ENCODE data around the gene FA2H. TPM values are rescaled to one million over a fixed set of nuclear protein-coding genes. Genes with fewer than 3 reads are reported as not detected.

Gene FA2H
- total and polyA plus RNA-seq, 2 donors (not counting 1 experiment from before 2014, with no cell fraction given), result not detected

GRCh38 chr16:74729783-74730683, 44.6 kb downstream of the FA2H start:
- Histone ChIP-seq H3K79me2 (ENCODE audit: control insufficient read depth, insufficient read depth, low read length) (no peaks in the 10 kb centered on the region), H3K27me3 (ENCODE audit: control insufficient read depth, insufficient read depth, low read length) (peaks cover 7% of the 10 kb centered on the region), H3K4me3 (replicated peaks in 1 of 4; ENCODE audit: control extremely low read depth in 1 of 4, insufficient read depth in 1 of 4, low read depth in 3 of 4, low read length in 4 of 4) (no peak overlapping the region), H4K20me1 (ENCODE audit: control insufficient read depth, extremely low read depth, insufficient read depth, low read length) (no peaks in the 10 kb centered on the region), H3K36me3 (ENCODE audit: control insufficient read depth, insufficient read depth, low read length) (no peaks in the 10 kb centered on the region), H3K9ac (ENCODE audit: insufficient read depth, low read length) (no peak overlapping the region), H3K9me3 (ENCODE audit: control insufficient read depth, insufficient read depth, low read depth, low read length) (no peaks in the 10 kb centered on the region), H3K4me2 (ENCODE audit: extremely low read depth, insufficient read depth, low read length) (no peak overlapping the region), H2AFZ (ENCODE audit: low read length) (no peak overlapping the region), H3K4me1 (ENCODE audit: control insufficient read depth, extremely low read depth, insufficient read depth, low read length) (no peaks in the 10 kb centered on the region), H3K27ac (ENCODE audit: insufficient read depth, low read length) (no peak overlapping the region)
- peak in 1 of 2 donors; percentile 5 for DNase-seq (ENCODE audit: low read depth in 2 of 2)
- TF ChIP-seq EZH2 (IDR thresholded peaks at IDR 0.05; ENCODE audit: low read length, missing control alignments), result no peak
- no peak for TF ChIP-seq CTCF (conservative IDR thresholded peaks at IDR 0.05 in 1 of 2, IDR thresholded peaks at IDR 0.05 in 1 of 2; ENCODE audit: low read depth in 1 of 2, low read length in 2 of 2)

- Histone ChIP-seq H3K4me1 (ENCODE audit: control insufficient read depth, extremely low read depth, insufficient read depth, low read length) (no peaks in the 10 kb centered on the region), H3K9ac (ENCODE audit: insufficient read depth, low read length) (no peak overlapping the region), H3K9me3 (ENCODE audit: control insufficient read depth, insufficient read depth, low read depth, low read length) (no peaks in the 10 kb centered on the region), H3K36me3 (ENCODE audit: control insufficient read depth, insufficient read depth, low read length) (no peaks in the 10 kb centered on the region), H3K27ac (ENCODE audit: insufficient read depth, low read length) (no peak overlapping the region), H3K27me3 (ENCODE audit: control insufficient read depth, insufficient read depth, low read length) (peaks cover 3% of the 10 kb centered on the region), H3K4me3 (replicated peaks in 1 of 4; ENCODE audit: control extremely low read depth in 1 of 4, insufficient read depth in 1 of 4, low read depth in 3 of 4, low read length in 4 of 4) (no peak overlapping the region), H3K79me2 (ENCODE audit: control insufficient read depth, insufficient read depth, low read length) (no peaks in the 10 kb centered on the region), H3K4me2 (ENCODE audit: extremely low read depth, insufficient read depth, low read length) (no peak overlapping the region), H4K20me1 (ENCODE audit: control insufficient read depth, extremely low read depth, insufficient read depth, low read length) (no peaks in the 10 kb centered on the region), H2AFZ (ENCODE audit: low read length) (no peak overlapping the region)
- TF ChIP-seq CTCF (conservative IDR thresholded peaks at IDR 0.05 in 1 of 2, IDR thresholded peaks at IDR 0.05 in 1 of 2; ENCODE audit: low read depth in 1 of 2, low read length in 2 of 2) (no peak), EZH2 (IDR thresholded peaks at IDR 0.05; ENCODE audit: low read length, missing control alignments) (no peak)
- DNase-seq (ENCODE audit: low read depth in 2 of 2), result no peak
Observed at GRCh38 chr16:74727903-74728302, 46.7 kb downstream of the FA2H start.

GRCh38 chr16:74726716-74727115, 47.9 kb downstream of the FA2H start:
- Histone ChIP-seq H3K27ac (ENCODE audit: insufficient read depth, low read length) (no peak overlapping the region), H3K27me3 (ENCODE audit: control insufficient read depth, insufficient read depth, low read length) (no peaks in the 10 kb centered on the region), H3K4me2 (ENCODE audit: extremely low read depth, insufficient read depth, low read length) (no peak overlapping the region), H4K20me1 (ENCODE audit: control insufficient read depth, extremely low read depth, insufficient read depth, low read length) (no peaks in the 10 kb centered on the region), H3K9ac (ENCODE audit: insufficient read depth, low read length) (no peak overlapping the region), H2AFZ (ENCODE audit: low read length) (no peak overlapping the region), H3K79me2 (ENCODE audit: control insufficient read depth, insufficient read depth, low read length) (no peaks in the 10 kb centered on the region), H3K4me1 (ENCODE audit: control insufficient read depth, extremely low read depth, insufficient read depth, low read length) (no peaks in the 10 kb centered on the region), H3K9me3 (ENCODE audit: control insufficient read depth, insufficient read depth, low read depth, low read length) (no peaks in the 10 kb centered on the region), H3K4me3 (replicated peaks in 1 of 4; ENCODE audit: control extremely low read depth in 1 of 4, insufficient read depth in 1 of 4, low read depth in 3 of 4, low read length in 4 of 4) (no peak overlapping the region), H3K36me3 (ENCODE audit: control insufficient read depth, insufficient read depth, low read length) (no peaks in the 10 kb centered on the region)
- no peak for DNase-seq (ENCODE audit: low read depth in 2 of 2)
- TF ChIP-seq CTCF (conservative IDR thresholded peaks at IDR 0.05 in 1 of 2, IDR thresholded peaks at IDR 0.05 in 1 of 2; ENCODE audit: low read depth in 1 of 2, low read length in 2 of 2), result peak; percentile 36 to 53
- TF ChIP-seq EZH2 (IDR thresholded peaks at IDR 0.05; ENCODE audit: low read length, missing control alignments), result no peak
